HG02642 (cell line): ENCODE measurements around the gene GPR157.
"Not testable (repeated sequence)": the region's sequence is repeated elsewhere in the genome, so short reads cannot be mapped to it uniquely, and the experiment has no call there.

ENCODE experiments used
- ATAC-seq: cut with Tn5 transposase; IDR thresholded peaks from one replicate; pipeline ENCODE4 v1.9.1; 2021; ENCODE audit warnings: mild to moderate bottlenecking; ENCODE audit not compliant: unreplicated experiment, poor library complexity

Gene GPR157

GRCh38 chr1:9120312-9120958, 8.5 kb downstream of the GPR157 start:
- no peak for ATAC-seq

DNA sequence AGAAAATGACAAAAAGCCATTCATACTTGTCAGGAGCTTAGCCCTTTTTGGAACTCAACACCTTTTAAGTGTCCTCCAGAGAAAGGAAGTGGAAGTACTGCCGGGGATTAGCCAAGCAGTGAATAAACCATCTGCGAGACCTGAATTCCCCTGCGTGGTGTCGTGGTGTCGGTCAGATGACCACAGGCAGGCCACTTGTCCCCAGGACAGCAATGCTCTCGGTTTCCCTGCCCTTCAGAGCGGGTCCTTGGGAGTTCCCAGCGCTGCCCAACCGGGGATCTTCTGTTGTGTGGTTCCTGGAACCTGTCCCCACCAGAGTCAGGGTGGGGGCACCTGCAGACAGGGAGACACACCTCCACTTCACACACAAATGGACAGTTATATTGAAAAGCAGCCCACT, 9.2 kb downstream of the GPR157 start:
- no peak for ATAC-seq

DNA sequence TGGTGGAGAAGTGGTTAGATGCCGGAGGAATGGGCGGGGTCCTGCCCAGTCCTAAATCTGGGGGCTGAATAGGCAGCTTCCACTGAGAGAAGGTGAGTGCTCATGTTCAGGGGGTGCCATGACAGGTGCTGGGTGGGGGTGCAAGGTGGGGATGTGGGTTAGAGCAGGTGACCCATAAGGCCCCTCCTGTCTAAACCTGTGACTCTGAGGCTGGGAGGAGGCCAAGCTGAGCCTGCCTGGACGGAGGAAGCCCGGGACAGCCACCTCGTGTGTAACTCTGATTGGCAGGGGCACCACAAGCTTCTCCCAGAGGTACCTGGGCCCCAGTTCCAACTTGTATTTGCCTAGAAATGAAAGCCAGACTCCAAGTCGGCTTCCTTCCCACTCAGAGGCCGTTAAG, 10.7 kb downstream of the GPR157 start:
- no peak for ATAC-seq

DNA sequence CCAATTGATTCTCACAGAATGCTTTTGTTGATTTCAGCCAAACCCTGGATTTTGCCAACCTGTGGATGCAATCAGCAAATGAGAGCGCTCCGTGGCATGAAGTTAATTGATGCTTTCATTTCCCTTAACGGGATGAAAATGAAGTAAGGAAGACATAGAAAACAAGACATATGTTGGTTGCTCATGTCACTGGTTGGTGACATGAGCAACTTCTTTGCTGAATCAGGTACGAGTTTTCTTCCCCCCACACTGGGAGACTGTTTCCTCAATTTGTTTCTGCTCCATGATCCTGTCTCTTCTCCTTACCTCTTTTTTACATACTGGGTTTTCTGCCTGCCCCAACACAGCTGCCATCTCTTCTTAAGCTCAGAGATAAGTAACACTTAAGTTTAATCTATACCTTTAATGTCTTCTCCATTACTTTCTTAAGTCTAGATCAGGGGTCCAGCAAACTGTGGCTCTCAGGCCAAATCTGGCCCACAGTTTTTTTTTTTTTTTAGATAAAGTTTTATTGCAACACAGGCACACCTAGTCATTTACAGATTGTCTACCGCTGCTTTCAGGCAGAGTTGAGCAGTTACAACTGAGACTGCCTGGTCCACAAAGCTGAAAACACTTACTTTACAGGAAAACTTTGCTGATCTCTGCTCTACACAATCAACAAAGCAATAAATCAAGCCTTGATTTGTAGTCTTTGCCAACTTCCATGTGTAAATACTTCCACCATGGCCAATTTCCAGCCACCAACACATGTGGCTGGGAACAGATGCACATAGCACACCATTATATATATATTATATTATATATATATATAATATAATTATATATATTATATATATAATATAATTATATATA, 13.3 kb downstream of the GPR157 start:
- no peak for ATAC-seq

DNA sequence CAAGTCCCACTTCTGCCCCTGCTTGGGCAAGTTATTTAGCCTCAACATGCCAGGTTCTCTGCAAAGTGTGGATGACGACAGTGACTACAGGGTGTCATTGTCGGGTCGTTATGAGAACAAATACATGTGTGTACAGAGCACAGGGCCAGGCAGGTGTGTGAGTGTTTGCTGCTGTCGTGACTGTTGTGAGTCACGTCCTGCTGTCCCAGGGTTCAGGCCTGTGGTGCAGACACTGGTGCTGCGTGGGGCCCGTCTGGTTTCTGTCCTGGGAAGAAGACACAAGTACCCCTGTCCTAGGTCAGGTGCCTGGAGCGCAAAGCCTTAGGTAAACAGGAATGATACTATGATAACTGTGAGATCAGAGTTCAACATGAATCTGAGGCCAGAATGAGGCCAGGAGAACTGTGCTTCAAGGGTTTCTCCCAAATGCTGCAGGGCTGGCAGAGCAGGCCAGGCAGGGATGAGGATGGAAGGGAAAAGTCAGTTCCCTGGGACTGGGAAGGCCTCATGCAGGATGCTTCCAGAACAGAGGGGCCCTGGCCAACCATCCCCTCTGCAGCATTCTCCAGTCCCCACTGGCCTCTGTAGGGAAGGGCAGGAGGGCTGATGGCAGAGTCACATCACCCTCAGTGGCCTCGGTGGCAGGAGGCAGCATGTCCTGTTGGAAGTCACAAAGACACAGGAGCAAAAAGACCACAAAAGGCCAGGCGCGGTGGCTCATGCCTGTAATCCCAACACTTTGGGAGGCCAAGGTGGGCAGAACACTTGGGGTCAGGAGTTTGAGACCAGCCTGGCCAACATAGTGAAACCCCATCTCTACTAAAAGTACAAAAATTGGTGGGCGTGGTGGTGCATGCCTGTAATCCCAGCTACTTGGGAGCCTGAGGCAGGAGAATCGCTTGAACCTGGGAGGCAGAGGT, 15.7 kb downstream of the GPR157 start:
- no peak for ATAC-seq

DNA sequence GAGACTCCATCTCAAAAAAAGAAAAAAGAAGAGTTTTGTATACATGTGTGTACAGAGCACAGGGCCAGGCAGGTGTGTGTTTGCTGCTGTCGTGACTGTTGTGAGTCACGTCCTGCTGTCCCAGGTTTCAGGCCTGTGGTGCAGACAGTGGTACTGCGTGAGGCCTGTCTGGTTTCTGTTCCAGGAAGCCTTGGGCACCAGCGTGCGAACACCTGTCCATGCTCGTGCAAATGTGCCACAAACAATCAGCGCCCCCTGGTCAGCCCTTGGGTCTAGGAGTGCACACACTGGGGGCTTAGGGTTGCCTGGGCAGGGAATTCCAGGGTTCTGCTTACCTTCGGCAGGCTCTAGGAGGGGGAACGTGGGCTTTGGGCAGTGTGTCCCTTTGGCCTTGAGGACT, 16.9 kb downstream of the GPR157 start:
- ATAC-seq: no peak

DNA sequence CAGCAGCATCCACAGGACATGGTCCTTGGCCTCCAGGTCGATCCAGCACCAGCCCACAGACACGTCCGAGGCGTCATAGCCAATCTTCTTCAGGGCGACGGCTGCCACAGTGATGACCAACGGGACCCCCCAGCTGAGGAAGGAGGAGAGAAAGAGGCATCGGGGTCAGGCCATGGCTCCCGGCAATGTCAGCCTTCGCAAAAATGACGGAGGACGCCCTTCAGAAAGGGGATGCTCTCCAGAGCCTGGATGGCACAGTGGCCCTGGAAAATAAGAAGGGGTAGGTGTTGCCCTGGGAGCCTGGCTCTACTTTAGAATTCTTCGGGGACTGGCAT, 17.6 kb downstream of the GPR157 start:
- ATAC-seq: no peak

GRCh38 chr1:9110669-9111356, 18.1 kb downstream of the GPR157 start:
- ATAC-seq: peak; percentile 65

DNA sequence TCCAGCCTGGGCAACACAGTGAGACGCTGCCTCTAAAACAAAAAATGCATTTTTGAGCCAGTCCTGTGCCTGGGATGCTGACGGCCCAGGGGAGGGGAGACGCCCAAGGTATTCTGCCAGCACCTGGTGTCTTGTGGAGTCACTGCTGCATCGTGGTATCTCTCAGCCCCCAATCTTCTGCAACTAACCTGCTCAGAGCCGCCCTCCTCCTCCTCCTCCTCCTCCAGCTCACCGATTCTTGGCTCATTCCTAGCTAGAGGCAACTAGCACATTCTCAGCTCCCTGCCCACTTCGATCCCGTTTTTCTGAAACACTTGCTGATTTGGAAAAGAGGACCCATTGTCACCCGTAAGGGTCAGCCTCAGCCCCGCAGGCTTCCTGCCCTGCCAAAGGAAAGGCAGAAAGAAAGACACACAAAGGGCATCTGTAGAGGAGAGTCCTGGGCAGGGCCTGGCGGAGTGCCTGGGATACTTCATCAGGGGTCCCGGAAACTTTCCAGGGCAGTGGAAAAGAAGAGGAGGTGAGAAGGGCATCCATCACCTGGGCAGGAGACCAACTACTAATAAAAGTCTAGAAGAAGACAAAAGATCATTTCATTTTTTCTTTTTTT, 20.7 kb downstream of the GPR157 start:
- ATAC-seq: no peak

DNA sequence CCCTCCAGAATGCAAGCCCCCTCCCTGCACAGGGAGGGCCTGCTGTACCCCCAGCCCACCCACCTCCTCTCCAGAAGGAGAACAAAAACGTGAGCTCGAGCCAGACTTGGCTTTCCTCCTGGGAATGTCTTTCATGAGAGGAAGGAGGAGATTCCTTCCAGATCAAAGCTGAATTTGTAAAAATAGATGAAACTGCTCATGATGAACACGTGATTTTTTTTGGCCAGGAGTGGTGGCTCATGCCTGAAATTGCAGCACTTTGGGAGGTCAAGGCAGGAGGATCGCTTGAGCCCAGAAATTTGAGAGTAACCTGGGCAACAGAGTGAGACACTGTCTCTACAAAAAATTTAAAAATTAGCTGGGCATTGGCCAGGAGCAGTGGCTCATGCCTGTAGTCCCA, 21.8 kb downstream of the GPR157 start:
- no peak for ATAC-seq

DNA sequence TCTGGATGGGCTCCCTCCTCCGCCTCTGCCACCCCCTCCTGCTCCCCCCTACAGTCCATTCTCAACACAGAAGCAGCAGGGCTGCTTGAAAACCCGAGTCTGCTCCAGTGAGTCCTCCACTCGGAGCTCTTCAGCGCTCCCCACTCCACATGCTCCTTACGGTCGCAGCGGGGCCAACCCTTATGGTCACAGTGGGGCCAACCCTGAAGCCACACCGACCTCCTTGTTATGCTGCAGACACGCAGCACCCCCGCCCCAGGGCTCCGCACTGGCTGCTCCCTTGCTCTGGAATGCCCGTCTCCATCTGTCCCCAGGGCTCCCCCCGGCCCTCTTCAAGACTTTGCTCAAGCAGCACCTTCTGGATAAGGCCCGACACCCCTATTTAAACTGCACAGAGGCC, 22.6 kb downstream of the GPR157 start:
- ATAC-seq: no peak

DNA sequence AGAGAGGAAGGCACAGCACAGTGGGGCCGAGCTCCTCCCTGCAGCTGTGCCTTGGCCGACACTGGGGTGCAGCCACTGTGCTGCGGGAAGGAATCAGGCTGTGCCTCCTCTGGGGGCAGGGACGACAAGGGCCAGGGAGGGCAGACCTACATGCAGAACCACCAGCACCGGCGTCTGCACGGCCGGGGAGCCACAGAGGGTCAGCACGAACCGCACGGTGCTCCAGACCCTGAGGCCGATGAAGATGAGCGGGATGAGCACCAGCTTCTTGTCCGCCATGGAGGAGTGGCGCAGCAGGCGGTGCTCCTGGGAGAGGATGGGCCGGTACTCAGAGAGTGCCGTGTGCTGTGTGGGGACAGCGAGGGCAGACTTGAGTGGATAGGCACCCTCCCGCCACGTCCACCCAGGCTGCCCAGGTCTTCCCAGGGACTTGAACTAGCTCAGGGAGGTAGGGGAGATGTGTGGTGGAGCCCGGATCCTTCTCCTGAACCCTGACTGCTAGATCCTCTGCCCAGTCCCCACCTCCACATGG, 23.5 kb downstream of the GPR157 start:
- no peak for ATAC-seq

DNA sequence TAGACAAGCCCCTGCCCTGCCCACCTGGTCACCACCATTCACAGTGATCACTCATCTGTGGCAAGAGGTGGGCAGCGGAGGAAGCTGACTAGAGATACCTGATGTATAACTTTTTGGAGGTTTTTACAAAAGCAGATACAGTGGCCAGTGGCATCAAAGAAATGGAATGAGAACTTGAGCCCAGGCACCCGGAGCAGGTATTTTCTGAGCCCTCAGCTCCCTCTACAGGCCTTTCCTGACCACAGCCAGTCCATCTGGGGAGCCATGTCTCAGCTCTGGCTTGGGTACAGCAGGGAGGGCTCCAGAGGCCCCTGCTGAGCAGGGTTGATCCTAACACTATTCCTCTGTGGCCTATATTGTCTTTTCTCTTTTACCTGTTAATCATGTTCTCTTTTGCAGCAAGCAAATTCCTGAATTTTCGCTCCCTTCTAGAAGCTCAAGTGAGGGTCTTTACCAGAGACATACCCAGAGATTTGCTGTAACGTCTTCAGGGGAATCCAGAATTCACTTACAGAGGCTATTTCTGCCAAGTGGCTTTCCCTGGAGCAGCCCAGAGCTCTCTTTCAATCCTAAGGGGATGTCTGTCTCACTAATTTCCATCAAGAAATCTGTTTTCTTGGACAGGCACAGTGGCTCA, 27.3 kb downstream of the GPR157 start:
- no peak for ATAC-seq

- no peak for ATAC-seq
Observed at GRCh38 chr1:9100471-9101043, 28.3 kb downstream of the GPR157 start.

GRCh38 chr1:9099555-9099954, 29.3 kb downstream of the GPR157 start:
- no peak for ATAC-seq

DNA sequence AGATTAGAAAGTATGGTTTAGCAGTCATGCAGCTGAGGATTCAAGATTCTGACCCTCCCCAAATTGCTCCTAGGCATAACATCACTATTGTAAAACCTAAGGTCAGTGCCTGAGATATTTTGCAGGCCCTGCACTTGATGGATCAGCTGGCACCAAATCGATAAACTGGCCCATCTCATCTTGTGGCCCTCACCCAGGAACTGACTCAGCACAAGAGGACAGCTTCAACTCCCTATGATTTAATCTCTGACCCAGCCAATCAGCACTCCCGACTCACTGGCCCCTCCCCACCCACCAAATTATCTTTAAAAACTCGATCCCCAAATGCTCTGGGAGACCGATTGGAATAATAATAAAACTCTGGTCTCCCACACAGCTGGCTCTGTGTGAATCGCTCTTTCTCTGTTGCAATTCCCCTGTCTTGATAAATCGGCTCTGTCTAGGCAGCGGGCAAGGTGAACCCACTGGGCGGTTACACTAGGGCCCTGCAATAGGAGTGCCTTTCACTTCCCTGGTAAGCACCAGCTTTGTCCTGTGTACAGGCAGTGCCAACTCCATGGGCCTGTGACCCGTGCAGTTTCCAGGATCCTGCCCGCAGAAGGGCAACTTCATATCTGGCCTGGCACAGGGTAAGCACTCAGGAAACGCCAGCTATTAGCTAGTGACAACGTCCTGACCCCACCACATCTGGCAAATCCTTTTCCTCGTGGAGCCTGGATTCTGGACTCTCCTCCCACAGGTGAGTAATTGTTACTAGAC, 30.8 kb downstream of the GPR157 start:
- no peak for ATAC-seq

DNA sequence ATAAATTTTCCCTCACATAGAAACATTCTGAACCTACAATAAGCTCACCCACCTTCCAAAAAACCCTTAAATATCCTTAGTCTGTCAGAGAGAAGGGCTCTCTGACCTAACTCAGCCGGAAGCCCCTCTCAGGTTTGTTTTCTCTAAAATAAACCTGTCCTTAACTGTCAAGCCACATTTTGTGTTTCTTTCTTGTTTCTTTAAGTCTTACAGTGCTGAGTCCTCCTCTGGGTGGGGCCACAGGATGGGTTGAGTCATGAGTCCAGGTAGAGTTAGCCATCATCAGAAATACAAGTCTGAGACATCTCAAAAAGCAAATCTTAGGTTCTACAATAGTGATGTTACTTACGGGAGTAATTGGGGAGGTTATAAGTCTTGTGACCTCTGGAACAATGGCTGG, 33.1 kb downstream of the GPR157 start:
- no peak for ATAC-seq

GRCh38 chr1:9093996-9094595, 34.8 kb downstream of the GPR157 start:
- not testable (repeated sequence) for ATAC-seq
